ENCODE data around the gene BDKRB2.

The BDKRB2 gene

DNA sequence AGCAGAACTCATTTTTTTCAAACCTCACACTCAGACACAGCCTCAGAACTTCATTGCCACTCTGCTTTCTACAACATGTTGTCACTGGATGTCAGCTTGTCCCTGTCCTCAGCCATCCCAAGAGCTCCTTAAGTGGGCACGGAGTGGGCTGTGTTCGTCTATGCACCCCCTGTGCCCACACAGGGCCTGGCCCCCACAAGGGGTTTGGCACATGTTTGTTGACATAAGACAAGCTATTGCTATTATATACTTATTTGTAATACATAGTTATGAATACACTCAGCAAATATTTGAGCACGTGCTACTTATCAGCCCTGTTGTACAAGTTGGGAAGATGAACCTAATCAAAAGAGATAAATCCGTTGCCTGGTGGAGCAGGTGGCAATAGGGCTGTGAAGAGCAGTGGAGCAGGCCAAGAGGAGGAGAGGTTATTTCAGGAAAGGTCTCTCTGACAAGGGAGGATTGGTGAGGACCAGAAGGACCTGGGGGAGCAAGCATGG lies 47.1 kb downstream of the BDKRB2 start:
- DNase-seq (ENCODE audit: low read depth in 2 of 2) = no peak

DNA sequence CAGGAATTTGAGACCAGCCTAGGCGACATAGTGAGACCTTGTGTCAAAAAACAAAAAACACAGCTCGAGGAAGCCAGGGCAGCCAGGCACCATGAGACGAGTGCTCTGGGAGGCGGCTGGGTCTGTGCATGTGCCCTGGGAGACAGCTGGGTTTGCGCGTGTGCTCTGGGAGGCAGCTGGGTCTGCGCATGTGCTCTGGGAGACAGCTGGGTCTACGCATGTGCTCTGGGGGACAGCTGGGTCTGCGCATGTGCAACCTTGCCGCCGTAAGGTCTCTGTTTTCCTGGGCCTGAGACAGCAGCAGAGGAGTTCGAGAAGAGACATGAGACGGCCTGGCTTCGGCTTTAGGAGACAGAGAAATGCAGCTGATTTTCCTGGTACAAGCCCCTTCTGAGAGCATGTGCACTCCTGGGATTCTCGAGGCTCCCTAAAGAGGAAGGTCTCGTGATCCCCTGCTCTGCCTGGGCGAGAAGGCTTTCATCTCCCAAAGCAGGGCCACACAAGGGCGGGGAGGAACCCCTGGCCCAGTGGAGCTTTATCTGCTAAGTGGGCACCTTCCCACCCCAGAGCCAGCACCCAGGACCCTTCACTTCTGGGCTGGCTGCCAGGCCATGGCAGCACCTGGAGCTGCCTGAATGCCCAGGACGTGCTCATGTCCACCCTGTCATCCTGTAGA lies 47.8 kb downstream of the BDKRB2 start:
- no peak for DNase-seq (ENCODE audit: low read depth in 2 of 2)

DNA sequence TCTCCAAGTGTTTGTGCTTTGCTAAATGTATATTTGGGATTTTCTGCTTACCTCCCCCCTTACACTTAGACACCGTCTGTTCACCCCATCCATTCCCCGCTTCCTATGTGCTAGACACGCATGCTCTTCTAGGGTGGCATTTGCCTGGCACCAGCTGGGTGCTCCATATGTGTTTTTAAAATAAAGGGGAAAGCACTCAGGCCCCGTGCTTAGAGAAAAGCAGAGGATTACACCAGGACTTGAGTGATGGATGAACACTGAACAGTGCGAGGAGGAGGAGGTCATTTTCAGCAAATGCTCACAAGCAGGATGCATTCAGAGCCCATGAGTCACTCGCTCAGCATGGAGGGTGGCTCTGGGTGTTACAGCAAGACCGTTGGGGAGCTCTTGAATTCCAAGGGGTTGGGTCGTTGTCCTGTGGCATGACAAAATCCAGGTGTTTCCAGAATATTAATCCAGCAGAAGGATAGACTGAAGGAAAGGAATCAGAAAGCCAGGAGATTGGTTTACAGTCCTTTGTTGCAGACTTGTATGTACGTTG lies 48.4 kb downstream of the BDKRB2 start:
- DNase-seq (ENCODE audit: low read depth in 2 of 2) = no peak

DNA sequence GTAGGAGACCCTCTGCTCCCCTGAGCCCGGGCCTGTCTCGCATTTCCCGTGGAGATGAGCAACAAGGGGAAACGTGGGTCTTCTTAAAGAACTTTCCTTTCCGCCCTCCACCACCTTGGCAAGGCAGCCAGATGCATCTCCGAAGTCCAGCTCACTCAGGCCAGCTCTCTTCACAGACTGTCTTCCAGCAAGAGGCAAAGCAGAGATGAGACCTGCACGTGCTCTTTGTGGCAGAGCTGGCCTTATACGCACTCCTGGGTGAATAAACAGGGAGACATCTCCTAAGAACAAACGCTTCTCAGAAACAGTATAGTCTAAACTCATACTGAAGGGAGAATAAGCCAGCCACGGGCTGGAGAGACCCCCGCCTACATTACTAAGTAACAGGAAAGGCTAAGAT lies 50.0 kb downstream of the BDKRB2 start:
- DNase-seq (ENCODE audit: low read depth in 2 of 2) = no peak

DNA sequence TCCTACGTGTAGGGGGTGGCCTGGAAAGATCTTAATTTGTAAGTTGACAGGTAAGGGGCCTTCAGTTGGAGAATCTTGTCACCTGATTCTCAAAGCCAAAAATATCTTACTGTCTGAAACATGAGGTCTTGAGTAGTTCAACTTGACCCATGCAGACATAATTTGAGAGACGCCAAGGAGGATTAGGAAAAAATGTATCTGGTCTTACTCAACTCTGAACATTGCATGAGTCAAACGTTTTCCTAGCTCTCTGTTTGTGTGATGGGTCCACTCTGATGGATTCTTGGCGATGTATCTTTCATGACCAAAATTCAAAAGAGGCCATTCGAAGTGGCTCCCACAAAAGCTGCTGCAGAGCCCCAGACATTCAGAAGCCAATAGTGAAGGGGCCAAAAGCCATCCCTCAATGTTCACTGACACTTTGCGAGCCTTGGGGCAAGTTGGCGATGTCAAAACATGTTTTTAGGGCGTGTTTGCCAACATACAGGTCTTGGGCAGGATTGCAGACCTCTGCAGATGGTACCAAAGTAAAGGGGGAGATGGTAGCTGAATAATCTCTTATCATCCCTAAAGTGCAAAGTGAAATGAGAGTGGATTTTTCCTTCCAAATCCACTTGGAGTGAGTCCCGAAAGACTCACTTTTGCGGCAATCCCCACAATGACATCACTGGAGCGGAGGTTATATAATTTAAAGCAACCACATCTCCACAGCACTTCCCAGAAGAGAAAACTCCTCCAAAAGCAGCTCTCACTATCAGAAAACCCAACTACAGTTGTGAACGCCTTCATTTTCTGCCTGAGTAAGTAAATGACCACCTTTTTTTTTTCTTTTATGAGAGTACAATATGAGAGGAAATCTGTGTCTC lies 51.1 kb downstream of the BDKRB2 start, which contains the start of gene BDKRB1:
Gene BDKRB1, plus strand, starts transcription at position 710 of the 866 bp plus-strand sequence. CDS start 7,473 bp downstream, outside the sequence.
- DNase-seq (ENCODE audit: low read depth in 2 of 2) = no peak

DNA sequence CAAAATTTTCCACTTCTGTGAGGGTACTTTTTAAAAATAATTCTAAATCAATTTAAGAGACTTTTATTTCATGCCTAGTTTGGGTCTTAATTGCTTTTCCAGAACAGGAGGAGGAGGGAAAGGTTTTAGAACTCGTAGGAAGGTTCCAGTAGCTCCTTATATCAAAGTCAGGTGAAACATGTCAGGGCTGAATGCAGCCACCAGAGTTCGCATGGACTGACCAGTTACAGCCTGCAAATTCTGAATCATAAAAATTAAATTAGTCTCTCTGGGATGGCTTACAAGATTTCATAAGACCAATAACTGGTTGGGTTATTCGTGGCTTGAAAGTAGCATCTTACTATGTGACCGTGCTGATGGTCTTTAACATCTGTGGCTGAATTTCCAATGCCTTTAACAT lies 51.8 kb downstream of the BDKRB2 start:
- no peak for DNase-seq (ENCODE audit: low read depth in 2 of 2)

DNA sequence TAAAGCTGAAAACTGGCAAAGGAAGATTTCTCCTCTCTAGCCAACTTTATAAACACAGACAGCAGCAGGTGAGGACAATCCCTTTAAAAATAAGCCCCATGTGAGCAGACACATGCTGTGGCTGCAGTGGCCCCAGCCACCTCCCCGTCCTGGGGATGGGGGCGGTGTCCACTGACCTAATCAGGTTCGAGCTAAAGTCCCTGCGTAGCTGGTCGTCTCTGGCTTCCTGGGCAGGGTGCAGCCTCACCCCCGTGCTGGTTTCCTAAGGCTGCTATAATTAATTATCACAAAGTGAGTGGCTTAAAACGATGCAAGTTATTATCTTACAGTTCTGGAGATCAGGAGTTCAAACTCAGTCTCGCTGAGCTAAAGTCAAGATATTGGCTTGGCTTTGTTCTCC lies 52.4 kb downstream of the BDKRB2 start:
- no peak for DNase-seq (ENCODE audit: low read depth in 2 of 2)

DNA sequence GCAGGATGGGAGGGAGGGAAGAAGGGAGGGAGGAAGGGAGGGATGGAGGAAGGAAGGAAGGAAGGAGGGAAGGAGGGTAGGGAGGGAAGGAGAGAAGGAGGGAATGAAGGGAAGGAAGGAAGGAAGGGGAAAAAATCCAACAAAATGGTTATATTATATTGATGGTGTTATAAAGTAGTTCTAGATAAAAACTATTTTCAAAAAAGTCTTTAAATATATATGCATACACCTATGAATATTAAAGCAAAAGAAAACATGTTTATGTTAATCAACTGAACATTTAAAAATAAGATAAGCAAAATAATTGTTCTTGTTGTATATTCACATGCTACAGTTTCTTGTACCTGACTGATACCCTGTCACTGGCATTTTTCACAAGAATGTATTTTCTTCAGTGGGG lies 53.3 kb downstream of the BDKRB2 start:
- DNase-seq (ENCODE audit: low read depth in 2 of 2) = no peak

DNA sequence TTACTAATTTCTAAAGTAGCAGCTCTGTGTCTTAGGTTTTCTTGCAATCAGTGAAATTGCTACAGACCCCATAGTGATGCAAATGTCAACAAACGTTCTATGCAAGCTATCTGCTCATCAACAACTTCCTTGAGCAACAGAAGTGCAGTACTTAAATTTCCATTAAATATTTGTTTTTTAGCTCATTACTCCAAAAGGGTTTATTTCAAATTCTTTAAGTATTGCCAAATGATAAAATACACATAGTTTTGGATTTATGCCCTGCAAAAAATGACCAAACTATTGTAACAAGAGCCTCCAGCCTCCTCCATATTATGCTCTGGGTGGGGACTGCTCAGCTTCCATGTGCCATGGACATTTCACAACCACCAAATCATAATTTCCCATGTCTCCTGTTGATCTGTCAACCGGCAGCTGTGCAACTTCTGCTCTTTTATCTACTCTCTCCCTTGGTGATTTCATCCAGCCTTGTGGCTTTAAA lies 55.7 kb downstream of the BDKRB2 start:
- DNase-seq (ENCODE audit: low read depth in 2 of 2) = no peak

DNA sequence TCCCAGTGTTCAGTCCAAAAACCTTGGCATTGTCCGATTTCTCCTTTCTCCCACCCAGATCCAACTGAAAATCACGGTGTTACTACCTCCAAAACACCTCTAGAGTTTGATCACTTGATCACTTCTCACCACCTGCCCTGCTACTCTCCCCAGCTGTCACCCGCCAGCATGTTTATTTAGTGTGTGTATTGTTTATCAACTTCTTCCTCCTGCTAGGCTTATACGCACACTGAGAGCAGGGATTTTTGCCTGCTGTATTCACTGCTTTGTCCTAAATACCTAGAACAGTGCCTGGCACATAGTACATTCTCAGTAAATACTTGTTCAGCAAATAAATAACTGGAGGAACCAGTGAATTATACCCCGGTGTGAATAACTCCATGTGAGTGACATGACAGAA lies 56.4 kb downstream of the BDKRB2 start:
- DNase-seq (ENCODE audit: low read depth in 2 of 2) = no peak

DNA sequence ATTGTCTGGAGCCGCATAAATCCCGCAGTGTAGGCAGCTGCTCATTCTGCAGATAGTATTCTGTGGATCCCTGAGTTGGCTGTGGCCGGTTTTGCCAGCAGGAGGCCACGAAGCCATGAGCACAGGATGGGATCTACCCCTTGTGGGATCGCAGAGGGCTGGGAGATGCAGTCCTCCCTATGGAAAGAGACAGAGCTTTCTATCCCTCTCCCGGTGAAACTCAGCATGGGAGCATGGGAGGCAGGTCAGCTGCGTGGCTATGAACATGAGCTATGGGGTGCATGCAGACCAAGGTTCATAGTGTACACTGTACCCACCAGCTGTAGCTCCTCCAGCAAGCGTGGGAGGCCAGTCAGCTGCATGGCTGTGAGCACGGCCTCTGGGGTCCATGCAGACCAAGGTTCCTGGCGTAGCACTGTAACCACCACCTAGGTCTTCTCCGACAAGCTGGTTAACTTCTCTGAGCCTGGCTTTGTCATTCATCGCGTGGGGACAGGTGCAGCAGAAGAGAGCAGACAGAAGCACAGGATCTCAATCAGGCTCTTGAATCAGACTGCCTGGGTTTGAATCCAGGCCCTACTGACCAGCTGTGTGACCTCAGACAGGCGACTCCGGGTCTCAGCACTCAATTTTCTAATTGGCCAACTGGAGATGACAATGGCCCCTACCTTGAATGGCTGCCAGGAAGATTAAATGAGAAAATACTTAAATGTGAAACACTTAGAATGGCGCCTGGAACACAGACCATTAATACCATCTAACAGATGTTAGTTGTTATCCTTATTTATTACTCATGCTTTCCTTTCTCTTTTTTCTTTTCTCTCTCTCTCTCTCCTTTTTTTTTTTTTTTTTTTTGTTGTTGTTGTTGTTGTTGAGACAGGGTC lies 57.4 kb downstream of the BDKRB2 start:
- DNase-seq (ENCODE audit: low read depth in 2 of 2) = no peak

DNA sequence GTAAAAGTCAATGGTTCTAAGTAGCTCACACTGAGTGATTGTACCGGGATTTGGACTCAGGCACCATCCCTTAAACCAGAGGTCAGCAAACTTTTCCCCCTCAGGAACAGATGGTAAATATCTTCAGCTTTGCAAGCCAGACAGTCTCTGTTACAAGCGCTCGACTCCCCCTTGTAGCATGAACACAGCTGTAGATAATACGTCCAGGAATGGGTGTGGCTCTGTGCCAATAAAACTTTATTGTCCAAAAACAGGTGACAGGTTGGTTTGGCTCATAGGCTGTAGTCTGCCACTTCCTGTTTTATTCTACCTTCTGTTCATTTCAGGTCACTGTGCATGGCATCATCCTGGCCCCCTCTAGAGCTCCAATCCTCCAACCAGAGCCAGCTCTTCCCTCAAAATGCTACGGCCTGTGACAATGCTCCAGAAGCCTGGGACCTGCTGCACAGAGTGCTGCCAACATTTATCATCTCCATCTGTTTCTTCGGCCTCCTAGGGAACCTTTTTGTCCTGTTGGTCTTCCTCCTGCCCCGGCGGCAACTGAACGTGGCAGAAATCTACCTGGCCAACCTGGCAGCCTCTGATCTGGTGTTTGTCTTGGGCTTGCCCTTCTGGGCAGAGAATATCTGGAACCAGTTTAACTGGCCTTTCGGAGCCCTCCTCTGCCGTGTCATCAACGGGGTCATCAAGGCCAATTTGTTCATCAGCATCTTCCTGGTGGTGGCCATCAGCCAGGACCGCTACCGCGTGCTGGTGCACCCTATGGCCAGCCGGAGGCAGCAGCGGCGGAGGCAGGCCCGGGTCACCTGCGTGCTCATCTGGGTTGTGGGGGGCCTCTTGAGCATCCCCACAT lies 58.9 kb downstream of the BDKRB2 start:
- no peak for DNase-seq (ENCODE audit: low read depth in 2 of 2)

DNA sequence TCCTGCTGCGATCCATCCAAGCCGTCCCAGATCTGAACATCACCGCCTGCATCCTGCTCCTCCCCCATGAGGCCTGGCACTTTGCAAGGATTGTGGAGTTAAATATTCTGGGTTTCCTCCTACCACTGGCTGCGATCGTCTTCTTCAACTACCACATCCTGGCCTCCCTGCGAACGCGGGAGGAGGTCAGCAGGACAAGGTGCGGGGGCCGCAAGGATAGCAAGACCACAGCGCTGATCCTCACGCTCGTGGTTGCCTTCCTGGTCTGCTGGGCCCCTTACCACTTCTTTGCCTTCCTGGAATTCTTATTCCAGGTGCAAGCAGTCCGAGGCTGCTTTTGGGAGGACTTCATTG lies 59.5 kb downstream of the BDKRB2 start:
- no peak for DNase-seq (ENCODE audit: low read depth in 2 of 2)

DNA sequence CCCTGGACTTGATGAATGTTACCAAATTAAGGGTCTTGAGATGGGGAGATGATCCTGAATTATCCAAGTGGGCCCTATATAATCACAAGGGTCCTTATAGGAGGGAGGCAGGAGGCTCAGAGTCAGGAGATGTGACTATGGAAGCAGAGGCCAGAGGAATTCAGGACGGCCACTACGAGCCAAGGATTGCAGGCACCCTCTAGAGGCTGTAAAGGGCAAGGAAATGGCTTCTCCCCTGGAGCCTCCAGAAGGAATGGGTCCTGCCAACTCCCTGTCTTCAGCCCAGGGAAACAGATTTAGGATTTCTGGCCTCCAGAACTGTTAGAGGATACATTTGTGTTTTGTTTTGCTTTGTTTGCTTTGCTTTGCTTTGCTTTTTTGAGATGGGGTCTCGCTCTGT lies 60.2 kb downstream of the BDKRB2 start:
- DNase-seq (ENCODE audit: low read depth in 2 of 2) = no peak

DNA sequence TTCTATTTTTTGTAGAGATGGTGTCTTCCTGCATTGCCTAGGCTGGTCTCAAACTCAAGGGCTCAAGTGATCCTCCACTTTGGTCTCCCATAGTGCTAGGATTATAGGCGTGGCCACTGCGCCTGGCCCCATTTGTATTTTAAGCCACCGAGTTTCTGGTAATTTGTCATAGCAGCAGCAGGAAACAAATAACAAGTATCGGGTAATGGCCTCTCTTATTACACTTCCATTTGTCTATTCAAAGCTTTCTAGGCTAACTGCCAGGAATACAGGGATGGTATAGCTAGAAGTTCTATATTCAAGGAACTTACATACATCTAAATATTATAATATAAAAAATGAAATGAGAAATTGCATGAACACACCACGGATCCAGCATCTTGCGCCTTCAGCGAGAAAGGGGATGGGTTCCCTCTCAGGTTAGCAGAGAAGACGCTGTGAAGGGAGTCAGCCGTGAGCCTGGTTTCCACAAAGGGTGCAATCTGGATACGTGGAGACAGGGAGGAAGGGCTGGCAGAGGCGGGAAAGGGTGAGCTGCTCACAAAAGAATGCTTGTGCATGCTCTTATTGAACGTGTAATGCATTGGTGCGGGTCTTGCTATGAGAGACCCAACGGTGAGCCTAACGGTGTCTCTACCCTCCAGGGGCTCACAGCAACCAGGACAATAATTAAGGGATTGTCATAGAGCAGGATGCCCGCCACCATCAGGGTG lies 60.9 kb downstream of the BDKRB2 start:
- no peak for DNase-seq (ENCODE audit: low read depth in 2 of 2)

DNA sequence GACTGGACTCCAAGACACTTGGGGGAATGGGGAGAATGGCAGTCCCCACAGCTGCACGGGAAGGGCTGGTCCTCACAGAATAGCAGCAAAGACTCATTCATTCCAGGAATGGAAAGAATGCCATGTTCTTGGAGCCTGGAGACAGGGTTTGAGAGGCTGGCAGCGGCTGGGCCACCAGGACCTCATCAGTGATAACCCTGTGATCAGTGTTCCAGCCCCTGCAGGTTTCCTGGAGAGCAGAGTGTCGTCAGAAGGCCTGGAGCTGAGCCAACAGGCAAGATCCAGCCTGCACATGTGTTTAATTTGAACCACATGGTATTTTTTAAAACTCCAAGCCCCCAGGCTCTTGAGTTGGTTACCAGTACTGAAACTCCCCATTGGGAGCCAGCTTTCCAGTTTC lies 62.7 kb downstream of the BDKRB2 start:
- DNase-seq (ENCODE audit: low read depth in 2 of 2) = no peak

DNA sequence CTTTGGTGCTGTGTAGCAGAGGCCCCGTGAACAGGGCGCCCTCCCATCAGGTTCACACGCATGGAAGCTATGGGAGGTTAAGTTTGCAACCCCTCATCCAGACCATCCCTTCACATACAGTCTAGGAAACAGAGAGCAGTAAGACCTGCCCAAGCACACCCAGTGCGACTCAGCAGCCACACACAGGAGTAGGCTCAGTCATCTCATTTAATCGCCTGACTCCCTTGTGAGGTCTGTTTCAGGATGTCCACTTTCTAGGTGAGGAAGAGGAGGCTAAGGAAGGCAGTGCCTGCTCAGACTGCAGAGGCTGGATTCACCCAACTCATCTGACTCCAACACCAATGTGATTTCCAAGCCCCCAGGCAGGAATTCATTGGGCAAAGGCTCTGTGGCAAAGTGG lies 63.3 kb downstream of the BDKRB2 start:
- no peak for DNase-seq (ENCODE audit: low read depth in 2 of 2)

DNA sequence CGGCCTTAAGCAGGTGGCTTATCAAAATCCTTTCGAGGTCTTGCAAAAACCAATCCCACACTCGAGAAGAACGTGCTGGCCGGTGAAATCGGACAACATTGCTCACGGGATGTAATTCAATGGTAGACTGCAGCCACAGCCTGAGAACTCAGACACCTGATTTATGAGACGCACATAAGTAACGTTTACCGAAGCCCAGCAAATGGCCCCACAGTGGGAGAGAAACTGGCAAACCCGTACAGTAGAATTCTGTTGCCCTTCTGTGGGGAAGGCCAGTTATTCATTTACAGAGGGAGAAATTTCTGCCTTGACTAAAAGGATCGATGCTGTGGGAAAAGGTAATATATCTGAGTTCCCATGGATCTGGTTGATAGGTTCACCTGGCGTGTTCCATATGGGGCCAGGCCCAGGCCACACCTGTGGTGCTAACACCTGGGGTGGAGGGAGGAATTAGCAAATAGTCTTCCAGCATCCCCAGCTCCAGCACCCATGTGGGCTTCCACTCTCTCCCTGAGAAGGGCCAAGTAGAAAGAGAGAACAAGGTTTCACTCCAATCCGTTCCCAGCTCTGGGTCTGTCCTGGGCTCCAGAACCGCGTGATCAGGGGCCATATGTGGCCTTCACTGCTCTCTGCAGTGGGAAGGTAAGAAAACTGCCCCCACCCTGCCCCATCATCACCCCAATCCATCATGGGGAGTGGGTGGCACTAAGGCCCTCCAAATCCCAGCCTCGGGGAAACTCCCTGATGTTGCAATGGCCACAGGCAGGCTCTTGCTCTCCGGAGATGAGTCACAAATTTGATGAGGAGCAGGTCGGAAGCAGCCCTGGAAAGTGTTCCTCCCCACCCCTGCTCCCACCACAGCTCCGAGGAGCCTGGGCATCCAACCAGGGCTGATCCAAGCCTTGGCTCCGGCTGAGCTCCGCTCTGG lies 64.1 kb downstream of the BDKRB2 start:
- no peak for DNase-seq (ENCODE audit: low read depth in 2 of 2)

DNA sequence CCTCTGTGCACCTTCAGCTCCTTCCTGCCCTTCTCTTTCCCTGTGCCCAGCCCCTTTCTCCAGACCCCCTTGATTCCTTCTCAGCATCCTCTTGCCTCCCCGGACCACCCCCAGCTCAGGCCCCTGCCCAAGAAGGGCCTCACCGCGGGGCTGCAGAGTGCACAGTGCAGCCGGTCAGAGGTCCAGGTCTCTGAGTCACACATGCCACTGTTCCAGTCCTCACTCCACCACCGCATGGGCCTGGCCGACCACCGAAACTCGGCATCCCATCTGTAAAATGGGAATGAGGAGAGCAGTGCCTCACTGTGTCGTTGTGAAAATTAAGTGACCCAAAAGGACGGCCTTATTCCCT lies 64.7 kb downstream of the BDKRB2 start:
- no peak for DNase-seq (ENCODE audit: low read depth in 2 of 2)

Data from activated CD8-positive, alpha-beta memory T cell treated with anti-CD3 and anti-CD28 coated beads for 4 hours (primary cell).